BLaER1 treated with 17β-estradiol and CSF1 and Interleukin-3, amounts not matched to agents 10 nM and 100 nM (cell line): ENCODE measurements around the gene SNX4.

Source experiments
- H3K27ac ChIP-seq, 11 experiments: shearing (Covaris generic); formaldehyde crosslinking; 2 replicates each; pipeline ENCODE4 v1.8.1; 2022
- H3K27me3 ChIP-seq, 11 experiments: shearing (Covaris generic); formaldehyde crosslinking; 2 replicates each; pipeline ENCODE4 v1.8.1; 2022
- H3K36me3 ChIP-seq, 11 experiments: shearing (Covaris generic); formaldehyde crosslinking; 2 replicates each; pipeline ENCODE4 v1.8.1; 2022
- H3K4me1 ChIP-seq, 10 experiments: shearing (Covaris generic); formaldehyde crosslinking; 2 replicates each; pipeline ENCODE4 v1.8.1; 2022
- H3K4me2 ChIP-seq, 11 experiments: shearing (Covaris generic); formaldehyde crosslinking; 2 replicates each; pipeline ENCODE4 v1.8.1; 2022
- H3K4me3 ChIP-seq, 10 experiments: shearing (Covaris generic); formaldehyde crosslinking; 2 replicates each; pipeline ENCODE4 v1.8.1; 2022
- H3K9ac ChIP-seq, 11 experiments: shearing (Covaris generic); formaldehyde crosslinking; 2 replicates each; pipeline ENCODE4 v1.8.1; 2022
- H3K9me3 ChIP-seq, 11 experiments: shearing (Covaris generic); formaldehyde crosslinking; replicated peaks in 1 of 11; 2 replicates each; pipeline ENCODE4 v1.8.1; 2022
- H4K20me1 ChIP-seq, 11 experiments: shearing (Covaris generic); formaldehyde crosslinking; 2 replicates each; pipeline ENCODE4 v1.8.1; 2022
- Cebpa-rat ChIP-seq, 11 experiments: shearing (Covaris generic); IDR thresholded peaks; 2 replicates each; pipeline ENCODE4 v1.8.1; 2022

Gene SNX4

DNA sequence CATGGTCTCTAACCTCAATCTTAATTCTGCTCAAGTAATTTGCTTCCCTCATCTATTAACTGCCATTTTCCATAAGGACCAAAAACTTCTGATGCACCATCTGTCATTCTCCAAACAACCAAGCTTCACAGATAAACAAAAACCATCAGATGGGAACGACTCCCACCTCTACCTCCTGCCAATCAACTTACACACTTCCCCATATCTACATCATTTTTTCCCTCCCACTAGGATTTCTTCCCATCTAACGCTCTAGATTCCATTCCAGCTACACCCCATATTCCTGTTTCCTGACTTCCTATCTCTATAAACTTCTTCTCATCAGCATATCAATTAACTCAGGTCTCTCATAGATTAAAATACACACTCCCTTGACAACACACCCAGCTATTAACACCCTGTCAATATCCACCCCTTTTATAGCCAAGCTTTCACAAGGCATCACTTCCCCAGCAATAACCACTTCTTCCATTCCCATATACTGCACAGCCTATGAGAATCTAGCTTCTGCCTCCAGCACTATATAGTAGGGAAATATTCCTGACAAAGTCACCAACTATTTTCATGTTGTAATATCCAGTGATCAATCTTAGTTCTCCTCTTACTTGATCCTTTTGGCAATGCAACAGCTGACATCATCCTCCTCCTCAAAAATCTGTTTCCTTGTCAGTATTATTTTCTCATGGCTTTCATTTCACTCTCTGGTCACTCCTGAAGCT is 39.2 kb downstream of the SNX4 start:
- Histone ChIP-seq H3K27me3 (no peaks in the 10 kb centered on the region), H3K4me1 (no peaks in the 10 kb centered on the region), H4K20me1 (peaks cover 0 to 5% (median 0%) of the 10 kb centered on the region in 11 experiments; a peak in 3 of 22 replicates), H3K9me3 (no peaks in the 10 kb centered on the region), H3K4me3 (no peak overlapping the region), H3K4me2 (no peak overlapping the region), H3K27ac (no peak overlapping the region), H3K9ac (no peak overlapping the region), H3K36me3 (peaks cover 83 to 100% (median 93%) of the 10 kb centered on the region in 11 experiments)
- no peak for TF ChIP-seq Cebpa-rat (IDR thresholded peaks at IDR 0.05)

DNA sequence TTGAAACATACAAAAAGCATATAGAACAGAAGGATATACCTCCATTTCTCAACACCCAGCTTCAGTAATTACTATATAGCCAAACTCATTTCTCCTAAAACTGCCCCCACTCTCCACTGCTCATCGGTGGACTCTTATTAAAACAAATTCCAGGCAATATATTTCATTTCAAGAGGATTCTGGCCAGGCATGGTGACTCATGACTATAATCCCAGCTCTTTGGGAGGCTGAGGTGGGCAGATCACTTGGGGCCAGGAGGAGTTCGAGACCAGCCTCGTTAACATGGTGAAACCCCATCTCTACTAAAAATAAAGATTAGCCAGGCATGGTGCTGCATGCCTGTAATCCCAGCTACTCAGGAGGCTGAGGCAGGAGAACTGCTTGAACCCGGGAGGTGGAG is 40.9 kb downstream of the SNX4 start:
- Histone ChIP-seq H3K36me3 (peaks cover 81 to 100% (median 94%) of the 10 kb centered on the region in 11 experiments), H3K4me3 (no peak overlapping the region), H3K4me1 (no peaks in the 10 kb centered on the region), H3K9me3 (no peaks in the 10 kb centered on the region), H3K4me2 (no peak overlapping the region), H3K27ac (no peak overlapping the region), H4K20me1 (peaks cover 0 to 5% (median 0%) of the 10 kb centered on the region in 11 experiments; a peak in 3 of 22 replicates), H3K9ac (no peak overlapping the region), H3K27me3 (no peaks in the 10 kb centered on the region)
- TF ChIP-seq Cebpa-rat (IDR thresholded peaks at IDR 0.05): no peak

DNA sequence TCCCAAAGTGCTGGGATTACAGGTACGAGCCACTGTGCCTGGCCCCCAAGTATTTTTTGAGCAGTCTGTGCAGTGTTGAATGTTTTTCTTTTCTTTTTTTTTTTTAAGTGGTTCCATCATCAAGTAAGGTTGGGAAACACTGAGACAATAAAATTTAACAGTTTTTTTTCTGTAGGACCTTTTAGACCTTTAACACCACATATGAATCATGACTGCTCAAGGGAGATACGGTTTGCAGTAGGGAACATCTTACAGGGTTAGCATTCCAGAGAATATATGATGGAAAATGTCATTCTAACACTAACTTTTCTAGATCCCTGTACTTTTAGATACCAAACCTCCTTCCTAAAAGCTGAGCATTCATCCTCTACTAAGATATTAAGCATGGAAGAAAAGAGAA is 41.7 kb downstream of the SNX4 start:
- no peak overlapping the region for H3K4me2 ChIP-seq
- no peaks in the 10 kb centered on the region for H3K27me3 ChIP-seq
- TF ChIP-seq Cebpa-rat (IDR thresholded peaks at IDR 0.05): no peak
- H3K4me1 ChIP-seq: no peaks in the 10 kb centered on the region
- no peaks in the 10 kb centered on the region for H3K9me3 ChIP-seq
- H3K4me3 ChIP-seq: no peak overlapping the region
- H3K9ac ChIP-seq: no peak overlapping the region
- peaks cover 0 to 5% (median 0%) of the 10 kb centered on the region in 11 experiments; a peak in 2 of 22 replicates for H4K20me1 ChIP-seq
- H3K36me3 ChIP-seq: peaks cover 85 to 100% (median 94%) of the 10 kb centered on the region in 11 experiments
- H3K27ac ChIP-seq: no peak overlapping the region

DNA sequence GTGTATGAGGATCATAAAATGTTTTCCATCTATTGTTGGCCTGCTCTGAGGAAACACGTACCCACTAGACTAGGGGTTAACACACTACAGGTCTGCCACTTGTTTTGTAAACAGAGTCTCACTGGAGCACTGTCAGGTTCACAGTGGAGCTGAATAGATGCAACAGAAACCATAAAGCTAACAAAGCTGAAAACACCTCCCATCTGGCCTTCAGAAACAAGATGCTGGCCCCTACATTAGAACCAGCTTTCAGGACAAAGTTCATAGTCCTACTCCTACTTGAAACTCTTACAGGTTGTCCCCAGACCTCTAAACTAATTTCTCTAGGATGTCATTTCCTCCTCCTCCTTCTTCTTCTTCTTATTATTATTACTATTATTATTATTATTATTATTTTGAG is 42.3 kb downstream of the SNX4 start:
- H3K27ac ChIP-seq: no peak overlapping the region
- H3K27me3 ChIP-seq: no peaks in the 10 kb centered on the region
- H3K9me3 ChIP-seq: no peaks in the 10 kb centered on the region
- H3K9ac ChIP-seq: no peak overlapping the region
- TF ChIP-seq Cebpa-rat (IDR thresholded peaks at IDR 0.05): no peak
- H3K4me1 ChIP-seq: no peaks in the 10 kb centered on the region
- H3K4me2 ChIP-seq: no peak overlapping the region
- H3K4me3 ChIP-seq: no peak overlapping the region
- peaks cover 0 to 5% (median 0%) of the 10 kb centered on the region in 11 experiments; a peak in 2 of 22 replicates for H4K20me1 ChIP-seq
- H3K36me3 ChIP-seq: peaks cover 88 to 100% (median 96%) of the 10 kb centered on the region in 11 experiments

DNA sequence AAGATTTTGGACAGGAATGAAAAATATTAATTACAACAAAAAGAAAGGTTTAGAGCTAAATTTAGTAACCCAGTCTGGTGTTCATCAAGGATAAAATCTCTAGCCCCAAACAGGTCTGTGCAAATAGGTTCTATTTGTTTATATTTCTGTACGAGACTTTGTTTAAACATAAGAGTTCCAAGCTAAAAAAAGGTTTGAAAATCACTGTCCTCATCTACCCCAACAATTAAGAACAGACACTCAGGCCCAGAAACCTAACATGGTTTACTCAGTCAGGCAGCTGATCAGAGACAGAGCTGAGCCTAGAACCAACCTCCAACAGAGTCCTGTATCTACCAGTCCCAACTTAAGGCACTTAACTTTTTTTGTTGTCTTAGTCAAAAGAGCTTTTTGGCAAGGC is 49.3 kb downstream of the SNX4 start:
- Histone ChIP-seq H3K4me2 (no peak overlapping the region), H3K27ac (no peak overlapping the region), H3K4me3 (no peak overlapping the region), H3K36me3 (peaks cover 84 to 100% (median 97%) of the 10 kb centered on the region in 11 experiments), H3K9ac (no peak overlapping the region), H3K9me3 (peaks cover 0 to 18% (median 7%) of the 10 kb centered on the region in 11 experiments; a peak in 12 of 22 replicates), H4K20me1 (no peaks in the 10 kb centered on the region; a peak in 1 of 22 replicates), H3K27me3 (no peaks in the 10 kb centered on the region), H3K4me1 (no peaks in the 10 kb centered on the region)
- TF ChIP-seq Cebpa-rat (IDR thresholded peaks at IDR 0.05): no peak

DNA sequence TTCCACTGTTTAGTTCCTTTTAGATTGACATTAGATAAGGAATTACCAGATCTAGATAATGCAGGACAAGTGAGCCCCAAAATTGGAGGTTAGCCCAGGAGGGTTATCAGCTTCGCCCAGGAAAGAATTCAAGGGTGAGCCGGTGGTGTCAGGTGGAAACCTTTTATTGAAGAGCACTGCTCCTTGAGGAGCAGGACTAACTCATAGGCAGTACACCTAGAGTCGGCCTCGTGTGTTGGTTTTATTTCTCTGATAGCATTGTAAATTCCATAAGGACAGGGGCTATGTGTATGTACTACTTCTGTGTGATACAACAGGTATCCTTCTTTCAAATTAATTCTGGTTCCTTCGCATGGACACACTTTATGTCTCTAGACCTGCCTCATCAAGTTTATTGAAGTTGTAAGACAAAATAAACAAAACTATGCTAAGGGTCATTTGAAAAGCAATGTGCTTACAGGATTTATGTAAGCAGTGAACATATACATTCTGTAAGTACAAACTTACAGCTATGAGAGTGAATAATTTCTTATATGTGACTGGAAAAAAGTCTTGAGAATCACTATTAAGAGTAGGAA is 57.2 kb downstream of the SNX4 start:
- Histone ChIP-seq H3K9me3 (peaks cover 0 to 12% (median 0%) of the 10 kb centered on the region in 11 experiments; a peak in 8 of 22 replicates), H3K36me3 (peaks cover 86 to 100% (median 95%) of the 10 kb centered on the region in 11 experiments)

DNA sequence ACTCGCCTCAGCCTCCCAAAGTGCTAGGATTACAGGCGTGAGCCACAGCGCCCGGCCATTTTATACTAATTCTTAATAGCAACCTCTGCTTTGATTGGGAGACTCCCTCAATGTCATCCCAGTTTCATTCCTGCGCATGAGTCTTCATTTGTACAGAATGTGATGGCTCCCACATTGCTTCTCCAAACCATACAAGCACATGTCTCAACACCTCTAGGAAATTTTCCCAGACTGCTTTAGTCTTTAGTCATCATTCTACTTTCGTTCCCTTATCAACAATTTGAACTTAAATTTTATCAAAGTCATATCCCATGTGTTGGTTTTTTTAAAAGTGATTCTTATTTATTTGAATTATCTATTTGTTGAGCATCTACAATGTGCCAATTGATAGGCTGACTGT is 58.1 kb downstream of the SNX4 start:
- no peaks in the 10 kb centered on the region for H3K27me3 ChIP-seq
- H3K27ac ChIP-seq: no peak overlapping the region
- peaks cover 0 to 5% (median 0%) of the 10 kb centered on the region in 11 experiments; a peak in 1 of 22 replicates for H3K9me3 ChIP-seq
- TF ChIP-seq Cebpa-rat (IDR thresholded peaks at IDR 0.05): no peak
- H3K36me3 ChIP-seq: peaks cover 86 to 100% (median 94%) of the 10 kb centered on the region in 11 experiments
- no peak overlapping the region for H3K4me3 ChIP-seq
- H4K20me1 ChIP-seq: no peaks in the 10 kb centered on the region; a peak in 1 of 22 replicates
- no peaks in the 10 kb centered on the region for H3K4me1 ChIP-seq
- no peak overlapping the region for H3K4me2 ChIP-seq
- H3K9ac ChIP-seq: no peak overlapping the region

More for the DNA sequence above, 57.2 kb downstream of the SNX4 start:
- Histone ChIP-seq H3K4me3 (no peak overlapping the region), H3K9ac (no peak overlapping the region), H3K4me1 (no peaks in the 10 kb centered on the region), H4K20me1 (no peaks in the 10 kb centered on the region; a peak in 1 of 22 replicates), H3K27me3 (no peaks in the 10 kb centered on the region), H3K27ac (no peak overlapping the region), H3K4me2 (no peak overlapping the region)
- TF ChIP-seq Cebpa-rat (IDR thresholded peaks at IDR 0.05): no peak

DNA sequence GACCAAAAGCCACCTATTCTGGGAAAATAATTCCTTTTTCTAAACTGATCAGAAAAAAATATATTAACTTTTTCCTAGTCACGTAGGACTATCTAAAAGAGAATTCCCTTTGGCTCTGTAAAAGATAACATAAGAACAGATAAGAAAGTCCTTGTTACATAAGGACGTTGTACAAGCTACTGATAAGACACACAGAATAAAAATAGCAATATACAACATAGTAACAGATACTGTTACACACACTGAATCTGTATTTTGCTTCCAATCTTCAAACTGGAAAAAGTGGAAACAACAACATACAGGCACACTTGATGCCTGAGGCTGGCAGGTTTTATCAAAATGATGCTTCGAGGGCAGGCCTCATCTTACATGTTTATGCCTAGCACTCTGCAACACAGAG is 59.8 kb downstream of the SNX4 start:
- TF ChIP-seq Cebpa-rat (IDR thresholded peaks at IDR 0.05): no peak
- Histone ChIP-seq H3K27ac (no peak overlapping the region), H3K36me3 (peaks cover 86 to 100% (median 95%) of the 10 kb centered on the region in 11 experiments), H3K4me2 (no peak overlapping the region), H3K27me3 (no peaks in the 10 kb centered on the region), H4K20me1 (peaks cover 0 to 6% (median 0%) of the 10 kb centered on the region in 11 experiments; a peak in 1 of 22 replicates), H3K4me1 (no peaks in the 10 kb centered on the region), H3K9me3 (no peaks in the 10 kb centered on the region), H3K9ac (no peak overlapping the region), H3K4me3 (no peak overlapping the region)

DNA sequence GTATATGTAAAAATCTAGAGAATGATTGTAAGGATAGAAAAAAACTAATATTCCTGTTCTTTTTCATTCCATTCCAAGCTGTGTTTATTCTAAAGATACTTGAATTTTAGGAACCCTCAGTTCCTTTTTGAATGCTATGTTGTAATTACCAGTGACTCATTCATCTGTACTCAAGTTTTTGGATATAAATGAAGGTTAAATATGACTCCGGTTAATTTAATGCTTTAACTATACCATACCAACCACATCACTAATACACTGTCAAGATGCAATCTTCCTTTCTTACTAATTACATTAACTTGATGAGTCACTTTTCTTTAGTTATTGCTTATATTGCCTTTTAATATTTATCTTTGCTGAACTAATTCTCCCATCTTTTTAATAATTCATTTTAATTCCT is 76.1 kb downstream of the SNX4 start:
- Histone ChIP-seq H3K4me3 (no peak overlapping the region), H3K4me1 (peaks cover 0 to 14% (median 0%) of the 10 kb centered on the region in 10 experiments; a peak in 3 of 20 replicates), H3K4me2 (no peak overlapping the region), H3K27ac (no peak overlapping the region), H4K20me1 (no peaks in the 10 kb centered on the region), H3K36me3 (peaks cover 46 to 62% (median 53%) of the 10 kb centered on the region in 11 experiments), H3K9me3 (peaks cover 5 to 30% (median 18%) of the 10 kb centered on the region in 11 experiments; a peak in 21 of 22 replicates), H3K27me3 (no peaks in the 10 kb centered on the region), H3K9ac (no peak overlapping the region)
- no peak for TF ChIP-seq Cebpa-rat (IDR thresholded peaks at IDR 0.05)
